ENCODE measurements around the gene ZSCAN5B.
"Not testable (repeated sequence)": the region's sequence is repeated elsewhere in the genome, so short reads cannot be mapped to it uniquely, and the experiment has no call there.

The ZSCAN5B gene

GRCh38 chr19:56174550-56174949 lies 23.0 kb downstream of the ZSCAN5B start:
- DNase-seq: peak; percentile 15

GRCh38 chr19:56174086-56174485 lies 23.5 kb downstream of the ZSCAN5B start:
- no peak for DNase-seq

- DNase-seq: peak; percentile 62
These were observed 27.3 kb downstream of the ZSCAN5B start for GRCh38 chr19:56170261-56170660.

- no peak for DNase-seq
These were observed 30.5 kb downstream of the ZSCAN5B start for GRCh38 chr19:56167064-56167578.

GRCh38 chr19:56163097-56163496 lies 34.5 kb downstream of the ZSCAN5B start:
- no peak for DNase-seq

GRCh38 chr19:56162258-56162657 lies 35.3 kb downstream of the ZSCAN5B start:
- no peak for DNase-seq

GRCh38 chr19:56161534-56161933 lies 36.0 kb downstream of the ZSCAN5B start:
- DNase-seq: no peak

- DNase-seq: no peak
These were observed 37.8 kb downstream of the ZSCAN5B start for GRCh38 chr19:56159622-56160271.

GRCh38 chr19:56159009-56159559 lies 38.5 kb downstream of the ZSCAN5B start:
- no peak for DNase-seq

GRCh38 chr19:56158170-56158757 lies 39.3 kb downstream of the ZSCAN5B start:
- no peak for DNase-seq

- DNase-seq: no peak
These were observed 40.8 kb downstream of the ZSCAN5B start for GRCh38 chr19:56156768-56157167.

- DNase-seq: no peak
These were observed 42.4 kb downstream of the ZSCAN5B start for GRCh38 chr19:56155124-56155687.

- DNase-seq: no peak
These were observed 44.1 kb downstream of the ZSCAN5B start for GRCh38 chr19:56153507-56153906.

GRCh38 chr19:56152644-56153043 lies 44.9 kb downstream of the ZSCAN5B start:
- no peak for DNase-seq

GRCh38 chr19:56150358-56150757 lies 47.2 kb downstream of the ZSCAN5B start:
- no peak for DNase-seq

- no peak for DNase-seq
These were observed 47.9 kb downstream of the ZSCAN5B start for GRCh38 chr19:56149656-56150038.

- not testable (repeated sequence) for DNase-seq
These were observed 48.5 kb downstream of the ZSCAN5B start for GRCh38 chr19:56148955-56149655.

GRCh38 chr19:56148096-56148495 lies 49.5 kb downstream of the ZSCAN5B start:
- DNase-seq: no peak

- no peak for DNase-seq
These were observed 50.3 kb downstream of the ZSCAN5B start for GRCh38 chr19:56147307-56147706.

- no peak for DNase-seq
These were observed 50.7 kb downstream of the ZSCAN5B start for GRCh38 chr19:56146904-56147303.

- DNase-seq: no peak
These were observed 51.9 kb downstream of the ZSCAN5B start for GRCh38 chr19:56145698-56146097.

GRCh38 chr19:56144831-56145230 lies 52.8 kb downstream of the ZSCAN5B start:
- no peak for DNase-seq

GRCh38 chr19:56144376-56144775 lies 53.2 kb downstream of the ZSCAN5B start:
- DNase-seq: no peak

All from DMS153 (cell line).